ENCODE data around the gene EVPL. TPM values are rescaled to one million over a fixed set of nuclear protein-coding genes. Genes with fewer than 3 reads are reported as not detected.

EVPL gene
- total RNA-seq, 4 donors from 2014 or later, result 0.19 to 1.3 (median 0.87) TPM

GRCh38 chr17:76018801-76019200, 8.3 kb downstream of the EVPL start:
- no peak for TF ChIP-seq CTCF (IDR thresholded peaks at IDR 0.05; ENCODE audit: low read depth)

- TF ChIP-seq CTCF (IDR thresholded peaks at IDR 0.05; ENCODE audit: low read depth), result no peak
Observed at GRCh38 chr17:76018340-76018680, 8.8 kb downstream of the EVPL start.

GRCh38 chr17:76017481-76018339, 9.4 kb downstream of the EVPL start:
- TF ChIP-seq CTCF (IDR thresholded peaks at IDR 0.05; ENCODE audit: low read depth), result no peak

- TF ChIP-seq CTCF (IDR thresholded peaks at IDR 0.05; ENCODE audit: low read depth), result no peak
Observed at GRCh38 chr17:76014925-76015261, 12.2 kb downstream of the EVPL start.

- no peak for TF ChIP-seq CTCF (IDR thresholded peaks at IDR 0.05; ENCODE audit: low read depth)
Observed at GRCh38 chr17:76014100-76014924, 12.8 kb downstream of the EVPL start.

GRCh38 chr17:76013377-76013932, 13.7 kb downstream of the EVPL start:
- TF ChIP-seq CTCF (IDR thresholded peaks at IDR 0.05; ENCODE audit: low read depth), result no peak

- TF ChIP-seq CTCF (IDR thresholded peaks at IDR 0.05; ENCODE audit: low read depth), result no peak
Observed at GRCh38 chr17:76011951-76012350, 15.2 kb downstream of the EVPL start.

All from subcutaneous adipose tissue (tissue), 4 donors.